GM04504 (cell line): ENCODE measurements around the gene NDUFAF5.
A peak's percentile ranks its signal among the peaks of the same experiment; 100 is the strongest.

Source experiments
- DNase-seq: peaks from one replicate; pipeline ENCODE4 v3.0.0-alpha.2; 2012; ENCODE audit warnings: low read depth

Gene NDUFAF5

DNA sequence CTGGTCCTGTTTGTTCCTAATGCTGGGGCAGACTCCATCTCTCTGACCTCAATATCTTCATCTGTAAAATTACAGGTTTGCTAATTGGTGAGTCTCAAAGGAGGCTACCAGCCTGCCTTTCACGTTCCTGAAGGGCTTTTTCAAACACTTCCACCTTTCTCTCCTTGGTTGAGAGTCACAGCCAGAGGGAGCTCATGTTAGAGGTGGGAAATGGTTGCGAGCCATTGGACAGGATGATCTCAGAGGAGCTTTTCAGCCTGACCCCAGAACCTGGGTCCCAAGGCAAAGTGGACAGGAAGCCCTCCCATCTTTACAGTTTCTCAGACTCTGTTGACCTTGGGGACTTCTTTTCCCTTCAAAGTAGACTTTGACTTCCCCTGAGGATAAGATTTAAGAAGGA, 37.6 kb downstream of the NDUFAF5 start:
- DNase-seq: no peak

DNA sequence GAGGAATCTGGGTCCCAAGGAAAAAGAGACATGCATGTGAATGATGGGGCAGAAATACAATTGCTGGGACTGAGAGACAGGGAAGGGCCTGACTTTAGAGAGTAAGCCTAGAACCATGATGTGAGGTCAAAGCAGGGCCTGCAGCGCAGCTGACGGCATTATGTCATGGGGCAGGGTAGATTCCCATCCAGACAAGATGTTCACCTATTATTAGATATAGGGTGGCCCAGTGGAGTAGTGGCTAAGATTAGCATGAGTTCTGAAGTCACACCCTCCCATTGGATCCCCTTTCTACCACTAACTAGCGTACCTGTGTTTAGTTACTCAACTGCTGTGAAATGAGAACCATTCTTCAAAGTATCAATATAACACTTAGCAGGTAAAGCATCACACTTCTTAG, 39.6 kb downstream of the NDUFAF5 start:
- no peak for DNase-seq

DNA sequence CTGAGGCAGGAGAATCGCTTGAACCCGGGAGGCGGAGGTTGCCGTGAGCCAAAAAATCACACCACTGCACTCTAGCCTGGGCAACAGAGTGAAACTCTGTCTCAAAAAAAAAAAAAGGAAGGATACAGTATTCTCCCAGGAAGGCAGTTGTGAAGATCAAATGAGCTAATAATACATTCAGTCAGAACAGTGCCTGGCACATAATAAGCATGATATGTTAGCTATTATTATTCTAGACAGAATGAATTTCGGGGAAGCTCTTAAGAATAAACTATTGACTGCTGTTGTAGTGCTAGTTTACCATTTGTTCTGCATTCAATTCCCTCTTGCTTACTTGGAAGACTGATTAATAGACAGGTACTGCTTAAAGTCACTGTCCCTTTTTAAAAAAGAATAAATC, 40.6 kb downstream of the NDUFAF5 start:
- DNase-seq: no peak

DNA sequence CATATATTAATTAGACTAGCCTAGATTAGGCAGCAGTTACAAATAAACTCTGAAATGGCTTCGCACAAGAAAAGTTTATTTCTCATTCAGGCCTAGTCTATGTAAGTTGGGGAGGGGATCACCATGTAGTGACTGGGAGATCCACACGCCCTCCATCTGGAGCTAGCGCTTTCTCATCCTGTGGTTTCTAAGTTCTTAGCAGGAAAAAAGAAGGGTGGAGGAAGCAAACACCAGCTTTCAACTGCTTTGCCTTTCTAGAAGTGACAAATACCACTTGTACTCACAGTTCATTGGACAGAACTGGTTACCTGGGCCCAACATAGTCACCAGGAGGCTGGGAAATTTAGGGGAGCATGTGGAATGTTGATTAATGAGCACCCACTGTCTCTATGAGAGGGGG, 46.6 kb downstream of the NDUFAF5 start:
- DNase-seq: no peak

DNA sequence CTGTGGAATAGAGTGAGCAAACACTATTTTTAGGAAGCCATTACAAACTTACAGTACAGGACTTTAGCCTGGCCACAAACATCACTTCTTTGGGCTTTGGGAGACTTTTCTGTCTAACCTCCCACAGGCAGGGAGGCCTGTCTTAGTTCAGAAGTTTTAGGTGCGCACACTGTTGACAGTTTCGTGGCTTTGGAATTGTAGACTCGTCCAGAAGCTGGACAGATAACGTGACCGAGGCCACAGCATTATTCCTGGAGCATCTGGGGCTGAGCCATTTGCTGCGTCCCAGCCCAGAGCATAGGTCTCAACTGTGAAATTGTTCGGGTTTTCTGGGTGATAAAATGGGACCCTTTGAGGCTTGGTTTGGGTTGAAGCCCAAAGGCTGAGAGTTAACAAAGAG, 53.8 kb downstream of the NDUFAF5 start:
- no peak for DNase-seq

DNA sequence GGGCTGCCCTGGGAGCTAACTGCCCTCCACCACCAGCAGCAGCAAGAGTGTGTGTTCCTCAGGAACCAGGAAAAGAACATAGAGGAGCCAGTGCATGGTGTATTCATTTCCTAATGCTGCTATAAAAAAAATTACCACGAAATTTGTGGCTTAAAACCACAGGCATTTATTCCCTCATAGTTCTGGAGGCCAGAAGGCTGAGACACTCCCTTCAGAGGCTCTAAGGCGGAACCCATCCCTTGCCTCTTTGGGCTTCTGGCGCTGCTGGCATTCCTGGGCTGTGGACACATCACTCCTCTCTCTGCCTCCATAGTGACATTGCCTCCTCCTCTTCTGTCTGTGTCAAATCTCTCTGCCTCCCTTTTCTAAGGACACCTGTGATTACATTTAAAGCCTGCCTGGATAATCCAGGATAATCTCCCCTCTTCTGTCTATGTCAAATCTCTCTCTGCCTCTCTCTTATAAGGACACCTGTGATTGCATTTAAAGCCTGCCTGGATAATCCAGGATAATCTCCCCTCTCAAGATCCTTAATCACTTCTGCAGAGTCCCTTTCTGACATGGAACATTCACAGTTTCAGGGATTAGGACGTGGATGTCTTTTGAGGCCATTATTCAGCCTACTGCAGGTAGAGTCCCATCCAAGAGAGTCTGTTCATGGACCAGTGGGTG, 54.7 kb downstream of the NDUFAF5 start:
- peak; percentile 85 for DNase-seq

DNA sequence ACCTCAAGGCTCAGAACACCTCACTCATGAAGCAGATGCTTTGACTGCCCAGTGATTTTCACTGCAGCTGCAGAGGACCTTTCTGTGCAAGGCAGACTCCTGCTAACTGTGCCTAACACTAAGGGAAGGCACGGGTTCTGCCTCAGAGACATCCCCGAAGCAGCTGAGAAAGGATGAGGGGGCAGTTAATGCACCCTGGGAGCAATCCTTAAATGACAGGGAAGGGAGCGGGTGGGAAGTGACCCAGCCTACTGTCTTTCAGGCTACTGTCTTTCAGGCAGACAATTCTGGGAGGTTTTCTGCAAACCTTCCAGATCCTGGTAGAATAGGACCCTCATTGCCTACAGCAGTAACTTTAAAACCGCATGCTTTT, 55.3 kb downstream of the NDUFAF5 start:
- no peak for DNase-seq

DNA sequence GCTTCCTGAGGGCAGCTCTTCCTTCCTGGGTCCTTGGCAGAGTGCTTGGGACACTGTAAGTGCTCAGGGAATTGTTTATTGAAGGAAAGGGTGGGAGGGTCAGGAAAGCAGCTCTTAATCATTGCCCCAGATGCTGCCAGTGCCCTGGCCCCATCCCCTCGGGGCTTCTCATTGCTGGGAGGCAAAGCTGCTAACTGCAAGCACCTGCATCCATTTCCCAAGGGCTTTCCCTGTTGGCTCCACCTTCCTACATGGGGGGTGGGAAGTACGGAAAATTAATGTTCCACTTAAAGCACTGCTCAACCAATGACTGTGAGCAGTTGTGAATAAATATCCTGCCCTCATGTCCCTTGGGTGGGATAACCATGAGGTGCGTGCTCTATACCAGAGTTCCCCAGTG, 56.4 kb downstream of the NDUFAF5 start:
- no peak for DNase-seq

DNA sequence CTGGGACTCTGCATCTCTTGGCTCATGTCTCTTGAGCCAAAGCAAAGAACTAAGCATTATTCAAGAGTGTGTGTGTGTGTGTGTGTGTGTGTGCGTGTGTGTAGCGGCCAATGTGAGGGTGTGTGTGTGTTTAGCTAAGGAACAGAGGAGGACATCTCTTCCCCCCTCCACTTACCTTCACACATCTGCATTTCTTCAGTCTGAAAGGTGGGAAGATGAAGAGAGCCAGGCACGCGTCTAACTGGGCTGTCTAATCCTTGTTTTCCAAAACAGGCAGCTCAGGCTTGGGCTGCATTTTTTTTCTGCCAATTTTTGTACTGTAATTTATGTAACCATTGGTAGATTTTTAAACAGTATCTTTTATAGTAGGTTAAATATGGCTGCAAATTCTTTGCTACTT, 59.5 kb downstream of the NDUFAF5 start:
- DNase-seq: no peak

DNA sequence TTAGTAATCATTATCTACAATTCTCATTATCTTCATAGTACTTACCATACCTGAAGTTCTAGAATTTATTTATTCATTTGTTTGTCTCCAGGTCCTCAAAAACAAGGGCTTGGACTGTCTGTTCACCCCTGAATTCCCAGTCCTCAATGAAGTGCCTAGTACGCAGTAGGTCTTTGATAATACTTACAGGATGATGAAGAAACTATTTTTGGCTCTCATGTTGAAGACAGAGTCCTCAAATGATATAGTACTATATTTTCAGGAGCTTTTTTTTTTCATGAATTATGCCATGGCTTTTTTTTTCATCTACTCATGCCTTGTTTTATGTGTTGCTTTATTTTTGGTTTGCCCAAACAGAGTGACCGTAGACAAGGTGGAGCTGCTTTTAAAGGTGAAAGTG, 66.5 kb downstream of the NDUFAF5 start:
- DNase-seq: no peak

DNA sequence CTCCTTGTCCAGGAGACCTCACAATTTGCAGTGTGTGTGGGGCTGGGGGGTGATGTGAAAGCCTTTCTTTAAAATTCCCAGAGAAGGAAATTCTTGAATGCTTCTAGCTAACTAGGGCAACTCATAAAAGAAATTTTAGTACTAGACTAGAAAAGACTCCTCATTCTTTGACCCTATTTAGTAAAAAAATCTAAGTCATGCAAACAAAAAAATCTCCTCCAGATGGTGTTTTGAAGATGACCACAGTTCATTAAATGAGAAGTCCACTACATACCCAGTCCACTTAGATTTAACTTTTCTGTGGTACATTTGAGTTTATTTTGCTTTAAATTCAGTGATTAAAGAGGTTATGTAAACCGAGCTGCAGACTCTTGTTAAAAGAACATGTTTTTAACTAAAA, 67.5 kb downstream of the NDUFAF5 start:
- DNase-seq: peak; percentile 49

DNA sequence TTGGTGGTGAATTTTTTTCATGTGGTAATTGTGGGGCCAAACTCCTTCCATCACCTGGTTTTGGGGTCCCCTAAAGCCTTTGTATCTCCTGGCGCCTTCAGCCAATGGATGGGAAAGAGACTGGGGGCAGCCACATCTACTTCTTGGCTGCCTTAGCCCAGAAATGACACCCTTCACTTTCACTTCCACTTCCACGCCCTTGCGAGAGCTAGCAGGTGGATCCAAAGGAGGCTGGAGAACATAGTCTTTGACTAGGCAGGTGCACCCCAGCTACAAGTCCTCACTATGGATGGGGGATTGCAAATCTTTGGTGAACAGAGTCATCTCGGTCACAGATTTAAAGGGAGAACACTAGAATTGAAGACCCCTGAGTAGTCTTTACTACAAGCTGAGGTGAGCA, 70.8 kb downstream of the NDUFAF5 start:
- no peak for DNase-seq

DNA sequence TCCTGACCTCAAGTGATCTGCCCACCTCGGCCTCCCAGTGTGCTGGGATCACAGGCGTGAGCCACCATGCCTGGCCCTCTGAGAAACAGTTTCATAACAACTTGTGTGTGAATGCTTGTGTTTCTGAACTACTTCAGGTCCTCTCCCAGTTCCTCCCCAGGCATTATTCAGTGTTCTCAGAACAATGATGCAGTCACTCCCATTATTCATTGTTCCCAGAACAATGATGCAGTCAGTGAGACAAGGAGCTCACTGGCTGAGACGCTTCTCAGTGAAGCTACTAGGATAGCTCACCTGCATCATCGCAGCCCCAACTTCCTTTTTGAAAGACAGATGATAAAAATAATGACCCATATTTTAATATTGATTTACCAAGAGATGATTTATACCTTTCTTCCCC, 71.5 kb downstream of the NDUFAF5 start:
- DNase-seq: no peak

DNA sequence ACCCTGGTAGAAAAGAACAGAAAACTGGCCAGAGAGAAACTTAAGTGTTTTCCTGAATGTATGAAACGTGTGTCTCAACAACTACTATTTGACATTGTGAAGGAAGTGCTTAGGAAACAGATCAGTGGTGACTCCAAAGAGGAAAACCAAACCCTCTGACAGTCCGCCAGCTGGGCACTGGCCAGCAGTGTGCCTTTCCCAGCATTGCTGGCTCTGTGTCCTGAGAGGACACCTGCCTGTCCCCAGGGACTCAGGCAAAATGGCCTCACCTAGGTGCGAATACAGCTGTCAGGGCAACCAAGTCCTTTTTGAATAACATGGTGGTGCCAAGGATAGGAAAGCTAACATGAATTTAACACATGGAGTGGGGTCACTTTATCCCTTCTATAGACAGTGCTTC, 72.5 kb downstream of the NDUFAF5 start:
- DNase-seq: no peak

DNA sequence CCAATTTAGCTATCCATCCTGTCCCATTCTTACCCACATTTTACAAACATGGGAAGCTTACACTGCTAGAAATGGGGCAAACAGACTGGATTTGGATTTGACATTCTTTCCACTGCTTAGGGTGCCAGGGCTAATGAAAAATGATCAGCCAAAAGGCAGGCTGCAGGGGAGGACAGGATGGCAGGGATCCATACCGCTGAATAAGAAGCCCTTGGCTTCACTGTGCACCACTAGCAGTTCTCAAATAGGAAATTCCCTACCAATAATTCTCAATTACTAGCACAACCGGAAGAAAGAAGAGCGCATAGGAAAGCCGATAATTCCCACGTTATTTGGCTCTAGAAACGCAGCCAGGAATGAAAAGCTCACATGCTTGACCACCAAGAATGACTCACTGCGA, 73.1 kb downstream of the NDUFAF5 start:
- DNase-seq: no peak

DNA sequence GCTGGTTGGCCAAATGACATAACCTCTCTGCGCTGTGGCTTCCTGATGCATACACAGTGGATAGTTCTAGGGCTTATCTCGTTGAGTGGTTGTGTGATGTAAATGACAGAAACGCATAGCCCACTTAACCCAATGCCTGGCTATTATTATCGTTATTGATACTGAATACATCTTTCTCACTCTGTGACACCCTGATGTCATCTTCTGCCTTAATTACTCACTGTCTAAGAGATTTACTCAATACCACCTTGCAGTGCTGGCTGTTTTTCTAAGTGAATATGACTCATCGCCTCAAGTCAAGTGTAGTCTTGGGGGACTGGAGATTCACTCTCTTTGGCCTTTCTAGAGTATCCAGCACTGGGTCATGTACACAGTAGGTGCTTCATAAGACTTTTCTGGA, 73.6 kb downstream of the NDUFAF5 start:
- no peak for DNase-seq

DNA sequence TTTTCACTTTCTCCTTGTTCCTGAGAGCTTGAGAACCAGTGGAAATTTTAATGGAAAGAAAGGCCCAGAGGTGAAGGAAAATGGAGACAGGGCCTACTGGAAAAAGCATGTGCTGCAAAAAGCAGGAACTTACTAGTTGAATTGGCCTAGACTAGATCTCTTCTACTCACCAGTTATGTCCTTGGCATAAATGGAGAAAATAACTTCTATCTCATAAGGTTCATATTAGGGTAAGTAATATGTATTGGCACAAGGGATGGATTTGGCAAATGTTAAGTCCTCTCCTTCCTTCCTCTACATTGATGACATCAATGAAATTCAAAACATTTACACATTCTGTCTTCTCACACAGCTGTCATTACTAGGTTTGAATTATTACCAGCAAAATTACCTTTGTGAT, 74.0 kb downstream of the NDUFAF5 start:
- no peak for DNase-seq

DNA sequence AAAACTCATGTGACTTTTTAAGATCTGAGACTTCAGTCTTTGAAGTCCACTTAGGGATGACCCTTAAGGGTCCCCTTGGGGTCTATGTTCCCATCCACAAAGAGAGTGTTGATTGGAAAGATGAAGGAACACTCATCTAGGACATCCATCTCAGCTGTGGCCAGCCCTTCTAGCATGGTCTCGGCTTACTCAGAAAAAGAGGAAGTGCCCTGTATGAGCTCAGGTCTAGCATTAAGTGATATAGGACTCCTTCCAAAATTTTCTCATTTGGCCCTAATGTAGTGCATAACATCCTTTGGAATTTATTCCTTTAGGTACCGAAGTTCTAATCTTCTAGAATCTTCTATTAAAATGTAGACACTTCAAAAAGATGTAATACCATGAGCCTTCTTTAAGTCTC, 77.4 kb downstream of the NDUFAF5 start:
- DNase-seq: no peak

DNA sequence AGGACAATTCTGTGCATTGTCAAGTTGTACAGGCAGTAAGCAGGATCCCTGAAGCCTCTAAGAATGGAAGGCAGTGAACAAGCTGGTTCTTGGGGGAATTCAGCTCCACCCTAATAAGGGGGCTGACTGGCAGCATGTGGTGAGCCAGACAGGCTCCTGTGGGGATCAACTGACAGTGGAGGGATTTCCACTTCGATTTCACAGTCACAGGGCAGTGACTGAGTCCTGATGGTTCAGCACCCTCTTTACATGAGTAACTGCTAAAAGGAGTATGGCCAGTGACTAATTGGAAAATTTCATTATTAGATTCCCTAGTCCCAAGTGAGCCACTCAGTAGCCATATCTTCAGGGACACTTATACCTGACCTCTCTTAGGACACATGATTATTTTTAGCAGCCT, 78.4 kb downstream of the NDUFAF5 start:
- DNase-seq: no peak

DNA sequence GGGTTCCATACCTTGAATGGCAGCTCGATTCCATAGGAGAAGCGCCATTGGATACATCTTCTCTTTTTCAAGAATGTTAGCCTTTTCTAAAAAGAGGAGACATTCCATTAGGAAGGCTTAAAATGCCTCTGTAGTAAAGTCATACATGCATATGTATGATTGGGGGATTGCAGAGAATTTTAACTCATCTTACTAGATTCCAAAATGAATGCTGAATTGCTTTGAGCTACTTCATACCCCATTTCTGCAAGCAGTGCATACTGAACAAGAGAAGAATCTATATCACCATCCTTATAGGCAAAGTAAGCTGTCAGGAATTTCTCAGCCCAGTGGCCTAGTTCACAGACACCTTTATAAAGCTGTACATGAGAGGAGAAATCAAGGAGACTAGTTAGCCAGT, 80.3 kb downstream of the NDUFAF5 start:
- no peak for DNase-seq

DNA sequence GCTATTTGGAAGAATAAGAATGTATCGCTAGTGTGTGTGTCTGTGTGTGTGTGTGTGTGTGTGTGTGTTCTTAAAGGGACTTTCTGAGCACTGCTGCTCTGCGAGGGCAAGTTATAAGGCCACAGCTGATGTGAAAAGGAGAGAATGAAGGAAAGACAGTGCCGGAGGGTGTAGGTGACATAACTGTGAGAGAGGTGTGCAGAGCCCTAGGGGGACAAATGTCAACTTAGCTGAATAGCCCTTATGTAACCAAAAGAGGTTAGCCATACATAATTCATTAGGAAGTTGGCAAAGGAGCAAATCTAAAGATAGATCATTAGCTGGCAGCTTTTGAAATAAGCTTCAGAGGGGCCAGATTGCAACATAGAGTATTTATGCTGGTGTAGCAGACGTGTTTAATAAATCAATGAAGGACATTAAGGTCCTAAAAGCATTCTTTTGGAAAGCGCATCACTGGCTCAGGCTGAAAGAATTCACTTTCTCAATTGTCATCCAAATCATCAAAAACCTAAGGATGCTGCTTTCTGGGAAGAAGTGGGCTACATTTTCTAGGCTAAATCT, 81.0 kb downstream of the NDUFAF5 start:
- DNase-seq: peak; percentile 82

DNA sequence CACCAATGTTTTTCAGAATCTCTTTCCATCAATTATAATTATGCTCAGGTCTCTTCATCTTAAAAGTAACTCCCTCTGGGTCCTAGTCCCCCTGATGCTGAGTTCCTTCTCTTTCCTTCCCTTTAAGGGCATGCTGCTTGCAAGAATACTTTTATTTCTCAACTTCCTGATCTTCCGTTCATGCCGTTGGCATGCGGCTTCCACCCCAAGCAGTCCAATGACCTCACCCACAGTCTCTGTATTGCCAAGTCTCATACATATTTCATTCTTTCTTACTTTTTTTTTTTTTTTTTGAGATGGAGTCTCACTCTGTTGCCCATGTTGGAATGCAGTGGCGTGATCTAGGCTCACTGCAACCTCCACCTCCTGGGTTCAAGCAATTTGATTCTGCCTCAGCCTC, 83.5 kb downstream of the NDUFAF5 start:
- peak; percentile 80 for DNase-seq

DNA sequence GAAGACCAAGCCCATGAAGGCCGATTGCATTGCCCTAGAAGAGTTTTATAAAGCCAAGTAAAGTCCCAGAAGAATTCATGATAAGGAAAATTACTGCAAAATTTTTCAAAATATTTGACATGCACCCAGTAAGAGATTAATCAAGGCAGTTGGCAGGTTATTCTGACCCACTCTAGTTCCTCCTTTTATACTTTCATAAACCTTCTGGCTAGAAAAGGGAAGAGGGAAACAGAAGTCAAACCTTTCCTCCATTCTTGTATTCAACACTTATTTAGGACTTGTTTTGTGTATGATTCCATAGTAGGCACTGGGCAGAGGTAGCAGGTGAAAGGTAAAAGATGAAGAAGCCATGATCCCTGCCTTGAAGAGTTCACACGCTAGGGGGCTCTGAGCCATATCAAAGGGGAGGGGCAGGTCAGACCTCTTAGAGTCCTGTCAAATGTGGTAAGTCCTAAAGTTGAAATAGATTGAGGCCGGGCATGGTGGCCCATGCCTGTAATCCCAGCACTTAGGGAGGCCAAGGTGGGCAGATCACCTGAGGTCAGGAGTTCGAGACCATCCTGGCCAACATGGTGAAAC, 85.4 kb downstream of the NDUFAF5 start:
- no peak for DNase-seq
